ENCODE measurements around the gene UBE2U.

The UBE2U gene

GRCh38 chr1:64292399-64292798 lies 89.0 kb downstream of the UBE2U start:
- DNase-seq (ENCODE audit: low read depth in 3 of 3): no peak

- no peak for DNase-seq (ENCODE audit: low read depth in 3 of 3)
These were observed 90.4 kb downstream of the UBE2U start for GRCh38 chr1:64293820-64294219.

DNA sequence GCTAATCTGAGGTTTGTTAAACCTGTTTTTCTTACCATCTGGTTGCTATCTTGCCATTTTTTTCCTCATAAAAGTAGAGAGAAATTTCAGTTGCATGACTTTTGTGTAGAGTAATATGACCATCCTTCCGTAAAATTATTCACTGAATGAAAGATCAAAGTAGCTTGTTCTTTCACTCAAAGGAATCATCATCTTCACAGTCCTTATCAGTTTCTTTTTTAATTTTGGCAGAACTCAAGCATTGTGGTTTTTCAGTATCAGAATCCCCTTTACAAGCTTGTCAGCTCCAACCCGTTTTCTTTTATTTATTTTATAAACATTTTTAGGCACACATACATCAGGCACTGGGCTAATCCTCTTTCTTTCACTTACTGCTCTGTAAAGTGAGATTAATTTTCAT lies 91.7 kb downstream of the UBE2U start:
- no peak for DNase-seq (ENCODE audit: low read depth in 3 of 3)

GRCh38 chr1:64295561-64295960 lies 92.1 kb downstream of the UBE2U start:
- DNase-seq (ENCODE audit: low read depth in 3 of 3): no peak

DNA sequence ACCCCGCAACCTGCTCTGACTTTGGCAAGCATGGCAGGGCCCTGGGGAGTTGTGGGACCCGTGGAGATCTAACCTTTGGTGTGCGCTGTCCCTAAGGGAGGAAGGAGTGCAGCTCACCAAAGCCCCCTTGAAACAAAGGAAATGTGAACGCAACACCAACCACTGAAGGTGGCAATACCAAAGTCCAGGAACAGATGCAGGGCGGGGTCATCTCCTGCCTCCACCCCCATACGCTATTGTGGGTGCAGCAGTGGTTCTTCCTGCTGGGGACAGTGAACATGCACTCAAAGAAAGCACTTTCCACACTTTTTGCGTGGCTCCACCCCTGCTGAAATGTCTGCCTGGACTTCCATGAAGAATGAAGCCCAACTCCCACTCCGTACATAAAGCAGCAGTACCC lies 93.0 kb downstream of the UBE2U start:
- DNase-seq (ENCODE audit: low read depth in 3 of 3): no peak

DNA sequence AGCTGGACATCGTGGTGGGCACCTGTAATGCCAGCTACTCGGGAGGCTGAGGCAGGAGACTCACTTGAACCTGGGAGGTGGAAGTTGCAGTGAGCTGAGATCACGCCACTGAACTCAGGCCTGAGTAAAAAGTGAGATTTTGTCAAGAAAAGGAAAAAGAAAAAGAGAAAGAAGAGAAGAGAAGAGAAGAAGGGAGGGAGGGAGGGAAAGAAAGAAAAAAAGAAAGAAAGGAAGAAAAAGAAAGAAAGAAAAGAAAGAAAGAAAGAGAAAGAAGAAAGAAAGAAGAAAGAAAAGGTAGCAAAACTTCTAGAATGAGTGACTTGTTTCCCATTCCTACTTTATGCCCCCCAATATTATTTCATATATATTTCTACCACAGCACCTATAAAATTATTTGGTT lies 98.8 kb downstream of the UBE2U start:
- no peak for DNase-seq (ENCODE audit: low read depth in 3 of 3)

DNA sequence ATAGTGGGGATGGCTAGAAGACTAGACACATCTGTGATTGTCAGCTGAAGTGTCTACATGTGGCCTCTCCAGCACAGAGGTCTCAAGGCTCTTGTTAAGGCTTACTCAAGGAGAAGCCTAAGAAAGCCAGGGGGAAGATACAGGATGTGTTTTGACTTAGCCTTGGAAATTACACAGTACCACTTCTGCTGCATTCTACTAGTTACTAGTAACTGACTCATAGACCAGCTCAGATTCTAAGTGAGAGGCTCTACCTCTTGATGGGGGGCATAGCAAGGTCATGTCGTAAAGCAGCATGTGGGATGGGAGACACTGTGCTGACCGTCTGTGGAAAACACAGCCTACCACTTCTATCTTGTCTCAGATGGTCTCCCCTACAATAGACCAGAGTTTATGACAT lies 99.5 kb downstream of the UBE2U start:
- no peak for DNase-seq (ENCODE audit: low read depth in 3 of 3)

DNA sequence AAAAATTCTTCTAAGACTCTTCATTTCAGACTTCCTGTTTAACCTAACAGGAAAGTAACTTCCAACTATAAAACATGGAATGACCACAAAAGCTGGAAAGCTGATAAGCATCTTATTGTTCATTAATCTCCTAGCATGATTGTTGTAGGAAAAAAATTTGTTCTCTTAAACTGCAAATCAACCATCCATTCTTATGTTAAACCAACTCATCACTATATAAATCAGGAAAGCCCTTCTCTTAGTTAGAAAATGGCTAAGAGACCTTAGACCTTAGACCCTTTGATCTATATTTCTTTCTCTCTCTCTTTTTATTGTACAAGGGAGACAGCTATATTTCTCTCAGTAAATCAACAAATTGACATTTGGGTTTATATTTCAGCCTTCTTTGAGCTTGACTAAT lies 101.4 kb downstream of the UBE2U start:
- DNase-seq (ENCODE audit: low read depth in 3 of 3): no peak

- no peak for DNase-seq (ENCODE audit: low read depth in 3 of 3)
These were observed 105.4 kb downstream of the UBE2U start for GRCh38 chr1:64308866-64309265.

DNA sequence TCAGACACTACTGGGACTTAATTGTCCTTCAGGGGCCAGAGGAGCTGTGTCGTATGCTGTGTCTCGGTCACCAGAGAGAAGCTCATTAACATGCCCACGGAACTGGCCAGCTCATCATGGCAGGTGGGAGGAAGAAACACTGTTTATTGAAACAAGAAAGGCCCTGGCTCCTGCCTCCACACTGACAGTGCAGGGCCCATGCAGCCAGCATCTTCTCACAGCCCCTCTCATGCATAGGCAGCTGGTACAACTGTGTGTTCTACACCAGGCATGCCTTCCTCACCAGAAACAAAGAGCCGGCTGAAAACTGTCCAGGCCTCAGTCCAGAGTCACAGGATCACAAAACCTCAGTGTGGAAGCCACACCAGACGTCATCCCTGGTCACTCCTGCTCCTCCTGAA lies 106.0 kb downstream of the UBE2U start:
- no peak for DNase-seq (ENCODE audit: low read depth in 3 of 3)

DNA sequence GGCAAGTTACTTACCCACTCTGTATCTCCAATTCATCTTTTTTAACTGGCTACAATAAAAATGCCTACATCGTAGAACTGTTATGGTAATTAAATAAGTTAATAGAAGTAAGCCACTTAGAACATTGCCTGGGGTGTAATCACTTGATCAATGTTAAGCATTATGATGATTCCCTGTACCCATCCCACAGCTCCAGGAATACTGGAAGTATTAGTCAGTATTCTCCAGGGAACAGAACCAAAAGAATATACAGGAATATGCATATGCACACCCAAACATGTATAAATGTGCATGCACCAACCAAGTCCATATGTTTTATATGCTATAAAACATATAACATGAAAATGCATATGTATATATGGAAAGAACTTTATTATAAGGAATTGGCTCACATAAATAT lies 107.3 kb downstream of the UBE2U start:
- DNase-seq (ENCODE audit: low read depth in 3 of 3): no peak

GRCh38 chr1:64312431-64312830 lies 109.0 kb downstream of the UBE2U start:
- no peak for DNase-seq (ENCODE audit: low read depth in 3 of 3)

DNA sequence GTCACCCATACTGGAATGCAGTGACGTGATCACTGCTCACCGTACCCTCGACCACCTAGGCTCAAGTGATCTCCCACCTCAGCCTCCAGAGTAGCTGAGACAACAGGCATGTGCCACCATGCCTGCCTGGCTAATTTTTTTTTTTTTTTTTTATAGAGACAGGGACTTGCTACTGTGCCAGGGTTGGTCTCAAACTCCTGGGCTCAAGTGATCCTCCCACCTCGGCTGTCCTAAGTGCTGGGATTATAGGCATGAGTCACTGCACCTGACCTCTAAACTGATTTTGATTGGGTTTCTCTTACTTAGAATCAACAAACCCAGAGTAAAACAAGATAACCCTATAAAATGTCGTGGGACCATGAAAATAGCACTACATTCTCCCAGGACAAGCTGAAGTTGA lies 112.0 kb downstream of the UBE2U start:
- DNase-seq (ENCODE audit: low read depth in 3 of 3): no peak

Measured in stimulated activated CD4-positive, alpha-beta T cell treated with anti-CD3 and anti-CD28 coated beads, TNF-alpha, amount 100 ng/mL, for 24 hours (primary cell).